Mucosa of stomach (tissue), 1 donor: ENCODE results near the gene BOLA3.
"Not testable (repeated sequence)": the region's sequence is repeated elsewhere in the genome, so short reads cannot be mapped to it uniquely, and the experiment has no call there.

ENCODE experiments used
- H3K27me3 ChIP-seq: one replicate; pipeline ENCODE4 v1.7.0; 2013; ENCODE audit warnings: mild to moderate bottlenecking, low read length; ENCODE audit not compliant: control insufficient read depth, insufficient read depth
- H3K36me3 ChIP-seq: one replicate; pipeline ENCODE4 v1.7.0; 2013; ENCODE audit warnings: low read length; ENCODE audit not compliant: control insufficient read depth, insufficient read depth
- H3K4me1 ChIP-seq: one replicate; pipeline ENCODE4 v1.7.0; 2013; ENCODE audit warnings: mild to moderate bottlenecking, low read length; ENCODE audit not compliant: control insufficient read depth, insufficient read depth
- H3K4me3 ChIP-seq: one replicate; pipeline ENCODE4 v1.7.0; 2013; ENCODE audit warnings: low read length
- H3K9ac ChIP-seq: one replicate; pipeline ENCODE4 v1.7.0; 2013; ENCODE audit warnings: mild to moderate bottlenecking, low read length, moderate library complexity
- H3K9me3 ChIP-seq: one replicate; pipeline ENCODE4 v1.7.0; 2013; ENCODE audit warnings: mild to moderate bottlenecking, low read length, moderate library complexity; ENCODE audit not compliant: control insufficient read depth
- donor health status: Pancreatic carcinoma.

Gene BOLA3

DNA sequence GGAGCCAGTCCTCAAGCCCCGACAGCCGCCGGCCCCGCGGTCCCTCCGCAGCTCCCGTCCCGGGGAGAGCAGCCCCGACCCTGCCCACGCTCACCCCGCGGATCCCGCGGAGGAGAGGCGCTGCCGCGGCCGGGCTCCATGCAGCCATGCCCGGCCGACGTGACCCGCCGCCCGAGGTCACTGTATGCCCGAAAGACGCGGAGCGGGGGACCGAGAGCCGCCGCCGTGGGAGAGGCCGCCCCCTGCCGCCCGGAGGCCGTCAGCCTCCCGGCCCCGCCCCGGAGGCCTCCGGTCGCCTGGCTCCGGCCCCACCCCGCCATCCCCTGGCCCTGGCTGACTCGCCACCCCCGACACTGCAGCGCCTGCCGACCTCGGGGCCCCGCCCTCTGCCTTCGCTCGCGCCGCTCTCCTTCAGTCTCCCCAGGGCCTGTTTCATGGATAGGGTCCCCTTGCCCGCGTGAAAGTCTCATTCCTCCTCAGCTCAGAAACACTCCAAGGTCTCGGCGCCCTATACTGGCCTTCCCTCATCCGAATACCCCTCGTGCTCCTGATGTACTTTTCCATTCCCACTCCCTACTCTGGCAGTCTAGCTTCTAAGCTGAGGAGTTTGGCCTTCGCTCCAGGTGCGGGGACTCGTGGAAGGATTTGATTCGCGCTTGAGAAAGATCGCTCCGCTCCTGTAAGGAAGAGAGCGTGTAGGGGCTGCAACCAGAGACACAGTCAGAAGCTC is at the start of gene BOLA3:
TSS of gene BOLA3 (minus strand) at position 186 of the 730 bp plus-strand sequence. CDS start at position 148, 38 bp downstream.
- H3K27me3 ChIP-seq, result no peaks in the 10 kb centered on the region
- peak within 1 kb of the TSS; percentile 16 for H3K4me3 ChIP-seq
- H3K9me3 ChIP-seq, result no peaks in the 10 kb centered on the region
- H3K9ac ChIP-seq, result peak within 1 kb of the TSS; percentile 67
- no peaks in the 10 kb centered on the region for H3K36me3 ChIP-seq
- peaks cover 20% of the 10 kb centered on the region for H3K4me1 ChIP-seq

GRCh38 chr2:74197049-74197448 is 49.3 kb upstream of the BOLA3 start:
- no peaks in the 10 kb centered on the region for H3K27me3 ChIP-seq
- H3K4me1 ChIP-seq, result peaks cover 5% of the 10 kb centered on the region
- no peaks in the 10 kb centered on the region for H3K9me3 ChIP-seq
- no peak overlapping the region for H3K4me3 ChIP-seq
- no peaks in the 10 kb centered on the region for H3K36me3 ChIP-seq
- no peak overlapping the region for H3K9ac ChIP-seq

DNA sequence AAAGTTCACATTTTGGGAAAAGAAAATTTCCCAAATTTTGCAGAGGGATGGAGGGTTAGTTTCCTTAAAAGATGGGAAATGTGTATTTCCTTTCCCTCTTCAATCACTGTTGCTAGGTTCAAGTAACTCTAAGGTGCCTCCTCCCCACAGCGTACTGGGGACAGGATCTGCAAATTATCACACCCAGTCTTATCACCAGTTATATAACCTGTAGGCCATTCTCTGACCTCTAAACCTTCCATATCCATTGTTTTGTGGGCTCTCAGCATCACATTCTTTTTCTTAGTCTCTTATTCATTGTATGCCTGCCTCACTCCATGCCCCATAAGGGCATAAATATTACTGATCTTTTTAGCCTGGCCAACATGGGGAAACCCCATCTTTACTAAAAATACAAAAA is 47.1 kb upstream of the BOLA3 start:
- H3K9me3 ChIP-seq, result no peaks in the 10 kb centered on the region
- H3K4me1 ChIP-seq, result peaks cover 3% of the 10 kb centered on the region
- H3K9ac ChIP-seq, result no peak overlapping the region
- no peaks in the 10 kb centered on the region for H3K36me3 ChIP-seq
- H3K4me3 ChIP-seq, result no peak overlapping the region
- no peaks in the 10 kb centered on the region for H3K27me3 ChIP-seq

- no peak overlapping the region for H3K4me3 ChIP-seq
- no peaks in the 10 kb centered on the region for H3K36me3 ChIP-seq
- no peaks in the 10 kb centered on the region for H3K9me3 ChIP-seq
- H3K9ac ChIP-seq, result no peak overlapping the region
- no peaks in the 10 kb centered on the region for H3K4me1 ChIP-seq
- no peaks in the 10 kb centered on the region for H3K27me3 ChIP-seq
Observed at GRCh38 chr2:74191596-74192380, 44.1 kb upstream of the BOLA3 start.

DNA sequence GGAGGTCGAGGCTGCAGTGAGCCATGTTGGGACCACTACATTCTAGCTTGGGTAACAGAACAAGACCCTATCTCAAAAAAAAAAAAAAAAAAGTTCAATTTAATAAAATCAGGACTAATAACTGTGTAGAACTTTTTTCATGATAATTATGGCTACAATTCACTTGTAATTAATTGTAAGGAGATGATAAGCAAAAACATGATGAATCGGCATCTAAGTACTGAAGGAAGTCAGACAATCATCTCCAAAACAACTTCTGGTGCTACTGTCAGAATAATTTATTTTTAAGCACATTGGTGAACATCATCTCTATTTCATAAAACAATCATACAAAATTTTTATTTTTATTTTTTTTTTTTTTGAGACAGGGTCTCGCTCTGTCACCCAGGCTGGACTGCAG is 41.0 kb upstream of the BOLA3 start:
- Histone ChIP-seq H3K4me3 (no peak overlapping the region), H3K9me3 (no peaks in the 10 kb centered on the region), H3K4me1 (no peaks in the 10 kb centered on the region), H3K27me3 (no peaks in the 10 kb centered on the region), H3K9ac (no peak overlapping the region), H3K36me3 (no peaks in the 10 kb centered on the region)

DNA sequence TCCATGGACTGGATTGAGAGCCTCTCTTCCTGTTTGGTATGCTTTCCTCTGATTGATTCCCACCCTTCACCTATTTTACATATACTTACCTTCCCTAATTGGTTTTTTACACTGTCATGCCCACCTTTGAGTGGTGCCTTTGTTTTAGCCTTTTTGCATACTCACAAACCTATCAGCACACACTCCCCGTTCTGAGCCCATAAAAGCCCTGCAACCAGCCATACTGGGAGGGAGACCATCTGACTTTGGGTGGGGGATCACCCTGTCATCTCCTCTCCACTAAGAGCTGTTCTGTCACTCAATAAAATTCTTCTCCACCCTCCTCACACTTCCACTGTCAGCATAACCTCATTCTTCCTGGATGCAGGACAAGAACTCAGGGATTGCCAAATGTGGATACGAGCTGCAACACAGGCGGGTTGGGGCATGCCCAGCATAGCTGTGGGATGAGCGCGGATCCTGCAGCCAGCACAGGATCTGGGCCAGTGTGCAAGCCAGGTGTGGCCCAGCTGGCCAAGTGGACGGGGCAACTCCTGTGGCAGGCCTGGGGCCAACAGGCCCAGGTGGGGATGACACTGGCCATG is 40.4 kb upstream of the BOLA3 start:
- Histone ChIP-seq H3K9me3 (no peaks in the 10 kb centered on the region), H3K27me3 (no peaks in the 10 kb centered on the region), H3K36me3 (no peaks in the 10 kb centered on the region), H3K4me1 (no peaks in the 10 kb centered on the region), H3K4me3 (no peak overlapping the region), H3K9ac (no peak overlapping the region)

- not testable (repeated sequence) for H3K27me3 ChIP-seq, H3K9me3 ChIP-seq, H3K4me1 ChIP-seq, H3K9ac ChIP-seq, H3K36me3 ChIP-seq, H3K4me3 ChIP-seq
Observed at GRCh38 chr2:74186706-74187105, 39.0 kb upstream of the BOLA3 start.

DNA sequence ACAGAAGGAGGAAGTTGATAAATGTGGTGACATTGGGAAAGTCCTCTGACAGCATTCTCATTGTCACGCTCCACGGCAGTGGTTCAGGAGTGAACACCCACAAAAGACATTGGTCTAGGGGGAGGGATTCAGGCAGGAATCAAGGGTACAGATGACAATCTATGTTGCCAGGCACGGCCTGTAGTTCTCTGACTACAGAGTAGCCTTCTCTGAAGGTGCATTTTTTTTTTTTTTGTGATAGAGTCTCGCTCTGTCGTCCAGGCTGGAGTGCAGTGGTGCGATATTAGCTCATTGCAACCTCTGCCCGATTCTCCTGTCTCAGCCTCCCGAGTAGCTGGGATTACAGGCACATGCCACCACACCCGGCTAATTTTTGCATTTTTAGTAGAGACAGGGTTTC is 38.3 kb upstream of the BOLA3 start:
- Histone ChIP-seq H3K27me3 (no peaks in the 10 kb centered on the region), H3K4me1 (no peaks in the 10 kb centered on the region), H3K36me3 (no peaks in the 10 kb centered on the region), H3K4me3 (no peak overlapping the region), H3K9me3 (no peaks in the 10 kb centered on the region), H3K9ac (no peak overlapping the region)

GRCh38 chr2:74183878-74184277 is 36.2 kb upstream of the BOLA3 start:
- no peaks in the 10 kb centered on the region for H3K27me3 ChIP-seq
- H3K4me3 ChIP-seq, result no peak overlapping the region
- no peaks in the 10 kb centered on the region for H3K36me3 ChIP-seq
- H3K9ac ChIP-seq, result no peak overlapping the region
- no peaks in the 10 kb centered on the region for H3K9me3 ChIP-seq
- no peaks in the 10 kb centered on the region for H3K4me1 ChIP-seq

DNA sequence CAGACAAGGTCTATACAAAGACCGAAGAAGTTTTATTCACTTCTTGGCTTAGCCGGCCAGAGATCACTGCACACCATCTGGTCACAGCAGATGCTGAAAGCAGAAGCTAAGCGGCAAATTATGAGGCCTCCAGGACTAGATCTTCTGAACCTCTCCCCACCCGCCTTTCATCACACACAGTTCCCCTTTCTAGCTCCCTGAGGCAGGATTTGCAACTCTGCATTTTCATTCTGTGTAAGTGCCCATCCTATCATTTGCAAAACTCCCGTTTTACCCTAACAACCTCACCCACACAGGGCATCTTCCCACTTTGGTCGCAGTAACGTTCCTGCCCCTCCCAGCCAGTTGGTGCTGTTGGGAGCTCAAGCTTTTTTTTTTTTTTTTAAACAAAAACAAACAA is 34.0 kb upstream of the BOLA3 start:
- Histone ChIP-seq H3K36me3 (no peaks in the 10 kb centered on the region), H3K4me1 (peaks cover 3% of the 10 kb centered on the region), H3K4me3 (no peak overlapping the region), H3K9ac (no peak overlapping the region), H3K9me3 (no peaks in the 10 kb centered on the region), H3K27me3 (no peaks in the 10 kb centered on the region)

GRCh38 chr2:74179063-74179865 is 31.6 kb upstream of the BOLA3 start:
- H3K9me3 ChIP-seq, result no peaks in the 10 kb centered on the region
- no peaks in the 10 kb centered on the region for H3K27me3 ChIP-seq
- peaks cover 4% of the 10 kb centered on the region for H3K4me1 ChIP-seq
- peak overlapping the region; percentile 56 for H3K4me3 ChIP-seq
- no peaks in the 10 kb centered on the region for H3K36me3 ChIP-seq
- H3K9ac ChIP-seq, result peak overlapping the region; percentile 99
